Activated naive CD8-positive, alpha-beta T cell treated with anti-CD3 and anti-CD28 coated beads, Interleukin-2, amount 10 ng/mL, durations not matched to agents 7 days and 5 days (primary cell): ENCODE measurements around the gene SPRING1. TPM values are rescaled to one million over a fixed set of nuclear protein-coding genes. Genes with fewer than 3 reads are reported as not detected.

Experiments
- ATAC-seq: fragments of 150-1000 bp; cut with Tn5 transposase; one replicate; pipeline ENCODE4 v1.10.0; 2021; ENCODE audit warnings: low read depth, moderate library complexity
- POLR2A ChIA-PET: fragments of 350-600 bp; sonication (Branson Sonifier 250); formaldehyde crosslinking; loops from one replicate; lab custom pipeline; 2021; ENCODE audit warnings: antibody characterized with exemption; lab: Charles Lee
- DNase-seq: peaks from one replicate; pipeline ENCODE4 v3.0.0; 2021
- H3K27ac Mint-ChIP-seq: one replicate; pipeline ENCODE4 v1.8.0; 2022; ENCODE audit warnings: mild to moderate bottlenecking, mixed read lengths
- H3K27me3 Mint-ChIP-seq: one replicate; pipeline ENCODE4 v1.8.0; 2022; ENCODE audit warnings: mild to moderate bottlenecking, moderate library complexity, mixed read lengths
- H3K36me3 Mint-ChIP-seq: one replicate; pipeline ENCODE4 v1.8.0; 2021; ENCODE audit warnings: mild to moderate bottlenecking, mixed read lengths
- H3K4me1 Mint-ChIP-seq: one replicate; pipeline ENCODE4 v1.8.0; 2021; ENCODE audit warnings: mixed read lengths
- H3K4me3 Mint-ChIP-seq: one replicate; pipeline ENCODE4 v1.8.0; 2022; ENCODE audit warnings: mild to moderate bottlenecking, moderate library complexity, mixed read lengths
- H3K9me3 Mint-ChIP-seq: one replicate; pipeline ENCODE4 v1.8.0; 2021; ENCODE audit warnings: mixed read lengths
- total RNA-seq, 2 experiments: library from RNA; stranded (reverse); gene quantifications; one replicate each; pipeline ENCODE4 v1.2.3, GENCODE V29; 2021

Gene SPRING1
- total RNA-seq, 2 experiments from 2014 or later = 26.5 to 26.7 TPM

DNA sequence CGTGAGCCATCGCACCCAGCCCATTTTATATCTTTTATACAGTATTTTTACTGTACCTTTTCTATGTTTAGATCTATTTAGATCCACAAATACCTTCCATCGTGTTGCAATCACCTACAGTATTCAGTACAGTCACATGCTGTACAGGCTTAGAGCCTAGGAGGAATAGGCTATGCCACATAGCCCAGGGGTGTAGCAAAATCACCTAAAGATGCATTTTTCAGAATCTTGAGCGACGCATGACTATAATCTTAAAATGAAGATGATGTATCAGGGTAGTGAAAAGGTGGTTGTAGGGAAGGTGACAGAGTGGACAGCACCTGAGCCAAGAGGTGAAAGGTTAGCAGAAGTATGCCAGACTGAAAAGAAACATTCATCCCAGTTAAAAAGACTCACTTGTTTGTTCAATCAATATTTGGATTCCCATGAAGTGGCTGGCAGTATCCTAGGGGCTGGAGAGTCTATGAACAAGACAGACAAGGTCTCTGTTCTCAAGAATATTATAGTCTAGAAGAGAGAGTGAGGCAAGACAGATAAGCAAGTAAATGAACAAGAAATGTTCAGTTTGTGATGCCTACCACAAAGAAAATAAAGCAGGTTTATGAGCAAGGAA lies 3.6 kb downstream of the SPRING1 start:
- H3K27me3 Mint-ChIP-seq = no peaks in the 10 kb centered on the region
- no peak overlapping the region for H3K4me3 Mint-ChIP-seq
- peaks cover 15% of the 10 kb centered on the region for H3K4me1 Mint-ChIP-seq
- ATAC-seq (no peak), DNase-seq (no peak)
- no peaks in the 10 kb centered on the region for H3K9me3 Mint-ChIP-seq
- POLR2A ChIA-PET = no interaction called here
- peaks cover 14% of the 10 kb centered on the region for H3K36me3 Mint-ChIP-seq
- H3K27ac Mint-ChIP-seq = no peak overlapping the region

- POLR2A ChIA-PET = no interaction called here
- Mint-ChIP-seq H3K4me1 (peaks cover 12% of the 10 kb centered on the region), H3K27me3 (no peaks in the 10 kb centered on the region), H3K4me3 (no peak overlapping the region), H3K27ac (peak overlapping the region; percentile 7), H3K36me3 (peaks cover 14% of the 10 kb centered on the region), H3K9me3 (no peaks in the 10 kb centered on the region)
- ATAC-seq = no peak
- DNase-seq = no peak
Measured at GRCh38 chr12:116731801-116732200, 6.1 kb downstream of the SPRING1 start.

GRCh38 chr12:116727891-116728290 lies 10.0 kb downstream of the SPRING1 start:
- POLR2A ChIA-PET = no interaction called here
- DNase-seq (no peak), ATAC-seq (no peak)
- Mint-ChIP-seq H3K4me1 (no peaks in the 10 kb centered on the region), H3K9me3 (no peaks in the 10 kb centered on the region), H3K36me3 (peaks cover 1% of the 10 kb centered on the region), H3K27ac (no peak overlapping the region), H3K4me3 (no peak overlapping the region), H3K27me3 (no peaks in the 10 kb centered on the region)

- H3K27ac Mint-ChIP-seq = no peak overlapping the region
- H3K4me1 Mint-ChIP-seq = peaks cover 3% of the 10 kb centered on the region
Measured at GRCh38 chr12:116727261-116727660, 10.6 kb downstream of the SPRING1 start.

DNA sequence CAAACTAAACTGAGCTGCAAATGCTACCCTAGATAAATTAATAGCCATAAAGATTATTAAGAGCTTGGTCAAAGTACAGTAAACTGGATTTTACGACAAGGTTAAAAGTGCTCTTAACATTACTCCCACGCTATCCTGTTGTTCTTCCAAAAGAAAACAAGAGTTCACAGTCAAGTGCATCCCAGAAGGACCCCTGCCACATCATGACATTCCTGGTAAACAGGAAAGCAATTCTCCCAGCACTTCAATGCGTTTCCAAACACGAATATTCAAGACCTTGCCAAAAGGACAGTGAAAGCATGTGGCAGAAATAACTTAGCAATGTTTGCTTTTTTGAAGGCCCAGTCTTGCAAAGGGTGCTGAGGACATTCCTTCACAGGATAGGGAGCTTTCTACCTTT lies 11.2 kb downstream of the SPRING1 start:
- POLR2A ChIA-PET = no interaction called here
- no peak overlapping the region for H3K4me3 Mint-ChIP-seq

More at GRCh38 chr12:116727261-116727660, 10.6 kb downstream of the SPRING1 start:
- DNase-seq (no peak), ATAC-seq (no peak)
- no peaks in the 10 kb centered on the region for H3K36me3 Mint-ChIP-seq
- POLR2A ChIA-PET = no interaction called here
- H3K4me3 Mint-ChIP-seq = no peak overlapping the region
- no peaks in the 10 kb centered on the region for H3K9me3 Mint-ChIP-seq
- H3K27me3 Mint-ChIP-seq = no peaks in the 10 kb centered on the region

GRCh38 chr12:116722245-116722644 lies 15.6 kb downstream of the SPRING1 start:
- Mint-ChIP-seq H3K4me1 (peaks cover 8% of the 10 kb centered on the region), H3K4me3 (no peak overlapping the region), H3K27me3 (no peaks in the 10 kb centered on the region), H3K36me3 (peaks cover 6% of the 10 kb centered on the region), H3K9me3 (no peaks in the 10 kb centered on the region), H3K27ac (no peak overlapping the region)
- ATAC-seq (no peak), DNase-seq (no peak)
- POLR2A ChIA-PET = no interaction called here

More for the DNA sequence above, 11.2 kb downstream of the SPRING1 start:
- Mint-ChIP-seq H3K4me1 (peaks cover 4% of the 10 kb centered on the region), H3K9me3 (no peaks in the 10 kb centered on the region), H3K27me3 (no peaks in the 10 kb centered on the region), H3K27ac (no peak overlapping the region), H3K36me3 (peaks cover under 1% of the 10 kb centered on the region)
- ATAC-seq = no peak
- DNase-seq = no peak

DNA sequence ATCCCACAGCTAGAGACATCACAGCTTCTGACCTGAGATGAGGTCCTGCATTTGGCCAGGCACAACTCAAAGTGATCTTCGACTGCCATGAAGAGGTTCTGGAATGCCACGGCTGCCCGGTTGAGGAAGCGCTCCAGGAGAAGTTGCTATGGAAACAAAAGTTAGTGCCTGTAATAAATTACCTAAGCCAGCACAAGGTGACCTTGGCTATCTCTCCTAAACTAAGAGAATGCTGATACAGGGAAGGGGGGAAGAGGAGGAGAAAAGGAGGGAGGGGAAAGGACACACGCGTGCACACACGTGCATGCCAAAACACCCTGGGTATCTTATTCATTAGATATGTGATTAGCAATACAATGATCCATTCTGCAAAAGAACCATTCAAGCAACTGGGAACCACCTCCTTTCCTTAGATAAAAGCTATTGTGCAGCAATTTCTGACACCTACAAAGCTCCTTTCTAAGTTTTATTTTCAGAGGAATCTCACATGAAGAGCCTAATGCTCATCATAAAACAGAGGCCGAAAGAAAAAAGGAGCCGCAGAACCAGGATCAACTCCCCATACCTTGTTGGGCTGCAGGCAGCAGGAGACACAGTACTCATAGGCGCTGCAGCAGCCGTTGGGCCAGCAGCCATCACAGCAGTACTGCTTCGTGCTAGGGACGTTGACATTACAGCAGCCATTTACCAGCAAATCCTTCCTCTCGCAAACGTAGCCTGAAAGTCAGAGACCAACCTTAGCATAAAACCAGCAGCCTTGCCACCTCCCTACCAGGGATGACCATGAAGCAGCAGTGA lies 17.9 kb downstream of the SPRING1 start:
- DNase-seq (no peak), ATAC-seq (no peak)
- H3K4me3 Mint-ChIP-seq = no peak overlapping the region
- H3K4me1 Mint-ChIP-seq = peaks cover 8% of the 10 kb centered on the region
- no peak overlapping the region for H3K27ac Mint-ChIP-seq
- no peaks in the 10 kb centered on the region for H3K27me3 Mint-ChIP-seq
- H3K36me3 Mint-ChIP-seq = peaks cover 6% of the 10 kb centered on the region
- H3K9me3 Mint-ChIP-seq = no peaks in the 10 kb centered on the region
- POLR2A ChIA-PET = no interaction called here

GRCh38 chr12:116718655-116719454 lies 19.0 kb downstream of the SPRING1 start:
- ATAC-seq (no peak), DNase-seq (no peak)
- no peaks in the 10 kb centered on the region for H3K27me3 Mint-ChIP-seq
- no peak overlapping the region for H3K4me3 Mint-ChIP-seq
- no peak overlapping the region for H3K27ac Mint-ChIP-seq
- H3K9me3 Mint-ChIP-seq = no peaks in the 10 kb centered on the region
- peaks cover 8% of the 10 kb centered on the region for H3K4me1 Mint-ChIP-seq
- POLR2A ChIA-PET = no interaction called here
- peaks cover 6% of the 10 kb centered on the region for H3K36me3 Mint-ChIP-seq

DNA sequence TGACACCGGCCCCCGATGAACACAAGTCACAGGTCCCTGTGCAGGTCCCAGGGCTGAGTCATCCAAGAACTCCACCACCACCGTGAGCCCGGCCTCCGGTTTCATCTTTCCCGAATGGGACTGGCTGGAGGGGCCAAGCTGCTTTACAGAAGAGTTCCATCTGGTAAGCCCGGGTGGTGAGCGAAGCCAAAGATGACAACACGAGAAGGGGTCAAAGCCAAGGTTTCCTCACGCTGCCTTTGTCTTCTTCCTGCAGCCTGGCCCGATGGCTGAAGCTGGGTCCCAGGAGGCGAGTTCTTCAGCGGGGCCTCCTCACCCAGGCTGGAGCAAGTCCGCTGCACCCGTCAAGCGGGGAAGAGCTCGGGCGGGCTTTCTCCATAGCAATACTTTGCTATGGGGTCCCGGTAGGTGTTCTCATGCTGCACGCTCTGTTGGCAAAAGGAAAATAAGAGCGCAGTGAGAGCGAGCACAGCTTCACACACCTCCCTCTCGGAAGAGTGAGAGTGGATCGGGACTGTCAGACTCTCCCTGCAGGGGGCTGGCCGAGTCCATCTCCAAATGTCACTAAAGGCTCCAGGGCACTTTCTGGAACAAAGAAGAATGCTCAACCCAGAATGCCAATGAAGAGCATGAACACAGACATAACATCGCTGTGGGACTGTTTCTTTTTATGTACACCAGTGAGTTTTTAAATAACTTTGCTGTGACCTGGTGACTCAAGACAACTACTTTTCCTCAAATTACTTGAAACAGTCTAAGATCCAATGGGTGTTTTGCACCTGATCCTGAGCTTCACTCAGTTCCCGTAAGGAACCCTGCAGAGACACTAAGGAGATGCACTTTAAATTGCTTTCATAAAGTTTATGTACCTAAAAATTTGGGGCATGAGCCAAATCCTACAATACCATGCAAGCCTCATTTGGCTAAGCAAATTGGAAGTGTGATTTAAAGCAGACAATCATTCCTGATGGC lies 20.1 kb downstream of the SPRING1 start:
- Mint-ChIP-seq H3K4me1 (peaks cover 8% of the 10 kb centered on the region), H3K27ac (no peak overlapping the region), H3K36me3 (peaks cover 6% of the 10 kb centered on the region), H3K27me3 (no peaks in the 10 kb centered on the region), H3K4me3 (no peak overlapping the region), H3K9me3 (no peaks in the 10 kb centered on the region)
- POLR2A ChIA-PET = no interaction called here
- DNase-seq (no peak), ATAC-seq (no peak)

- no peak for ATAC-seq
- Mint-ChIP-seq H3K4me1 (peaks cover 1% of the 10 kb centered on the region), H3K36me3 (peaks cover 5% of the 10 kb centered on the region), H3K27me3 (peaks cover 8% of the 10 kb centered on the region), H3K4me3 (no peak overlapping the region), H3K9me3 (no peaks in the 10 kb centered on the region), H3K27ac (no peak overlapping the region)
- POLR2A ChIA-PET = no interaction called here
- no peak for DNase-seq
Measured at GRCh38 chr12:116714175-116714574, 23.7 kb downstream of the SPRING1 start.

- H3K4me1 Mint-ChIP-seq = peaks cover 8% of the 10 kb centered on the region
- peaks cover 5% of the 10 kb centered on the region for H3K36me3 Mint-ChIP-seq
- no peaks in the 10 kb centered on the region for H3K9me3 Mint-ChIP-seq
- H3K27ac Mint-ChIP-seq = no peak overlapping the region
- no peak for ATAC-seq
- H3K4me3 Mint-ChIP-seq = no peak overlapping the region
- H3K27me3 Mint-ChIP-seq = peaks cover 14% of the 10 kb centered on the region
- POLR2A ChIA-PET = no interaction called here
- no peak for DNase-seq
Measured at GRCh38 chr12:116713527-116713926, 24.3 kb downstream of the SPRING1 start.

DNA sequence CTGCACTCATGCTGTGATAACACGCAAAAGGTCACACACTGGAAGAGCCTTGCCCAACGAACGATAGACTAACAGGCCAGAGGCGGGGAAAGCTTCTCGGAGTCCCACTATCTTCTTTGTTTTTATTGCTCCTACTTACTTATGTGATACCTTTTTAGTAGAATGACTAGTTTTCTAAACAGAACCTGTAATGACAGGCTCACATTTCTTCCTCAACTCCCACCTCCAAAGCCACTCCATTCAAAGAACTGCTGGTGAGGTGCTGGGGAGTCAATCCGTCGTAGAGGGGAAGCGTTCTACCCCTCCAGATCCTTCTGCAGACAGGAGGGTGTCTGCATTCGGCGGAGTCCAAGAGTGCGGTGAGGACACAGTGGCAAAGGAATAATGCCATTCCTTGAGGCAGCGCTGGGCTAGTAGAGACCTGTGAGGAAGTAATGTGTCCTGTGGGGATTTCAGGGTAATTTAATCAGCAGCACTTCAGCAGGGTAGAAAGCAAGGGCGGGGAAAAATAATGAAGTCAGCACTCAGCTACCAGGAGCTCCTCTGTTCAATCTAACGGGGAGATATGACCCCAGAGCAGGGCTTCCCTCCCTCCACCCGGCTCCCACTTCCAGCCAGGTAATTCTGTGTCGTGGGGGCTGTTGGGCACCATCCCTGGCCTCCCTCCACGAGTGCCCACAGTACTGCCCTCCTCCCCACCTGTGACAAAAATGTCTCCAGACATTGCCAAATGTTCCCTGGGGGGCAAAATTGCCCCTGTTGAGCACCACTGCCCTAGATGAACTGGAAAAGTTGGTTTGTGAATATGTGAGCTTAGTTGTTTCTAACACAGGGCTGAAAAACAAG lies 25.2 kb downstream of the SPRING1 start:
- H3K27ac Mint-ChIP-seq = no peak overlapping the region

More for the DNA sequence above, 25.2 kb downstream of the SPRING1 start:
- Mint-ChIP-seq H3K9me3 (no peaks in the 10 kb centered on the region), H3K36me3 (peaks cover 5% of the 10 kb centered on the region), H3K27me3 (peaks cover 21% of the 10 kb centered on the region), H3K4me1 (peaks cover 9% of the 10 kb centered on the region), H3K4me3 (no peak overlapping the region)
- ATAC-seq (no peak), DNase-seq (no peak)
- POLR2A ChIA-PET = no interaction called here
